ENCODE measurements around the gene YY1.

DNA sequence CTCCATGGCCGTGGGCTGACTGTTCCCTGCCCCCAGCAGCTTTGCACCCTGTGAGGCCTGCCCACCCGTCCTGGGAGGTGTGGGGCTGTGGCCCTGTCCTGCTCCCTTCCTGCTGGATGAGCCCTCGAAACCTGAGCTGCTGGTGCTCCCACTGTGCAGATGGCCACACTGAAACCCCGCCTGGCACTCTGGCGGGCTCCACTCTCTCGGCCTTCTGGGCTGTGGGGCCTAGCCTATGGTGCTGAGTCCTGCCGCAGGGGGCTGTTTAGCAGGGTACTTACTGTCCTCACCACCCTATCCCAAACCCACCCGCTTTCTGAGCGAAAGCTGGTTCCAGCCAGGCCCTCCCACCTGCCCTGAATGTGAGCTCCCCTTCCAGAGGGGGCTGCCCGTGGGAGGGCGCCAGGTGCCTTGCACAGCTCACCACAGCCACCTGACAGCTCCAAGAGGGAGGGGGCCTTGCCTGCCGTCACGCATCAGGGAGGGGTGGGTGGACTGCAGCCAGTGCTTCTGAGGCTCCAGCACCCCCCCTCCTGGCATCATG is 91.5 kb downstream of the YY1 start:
- TF ChIP-seq, protein P1, sequence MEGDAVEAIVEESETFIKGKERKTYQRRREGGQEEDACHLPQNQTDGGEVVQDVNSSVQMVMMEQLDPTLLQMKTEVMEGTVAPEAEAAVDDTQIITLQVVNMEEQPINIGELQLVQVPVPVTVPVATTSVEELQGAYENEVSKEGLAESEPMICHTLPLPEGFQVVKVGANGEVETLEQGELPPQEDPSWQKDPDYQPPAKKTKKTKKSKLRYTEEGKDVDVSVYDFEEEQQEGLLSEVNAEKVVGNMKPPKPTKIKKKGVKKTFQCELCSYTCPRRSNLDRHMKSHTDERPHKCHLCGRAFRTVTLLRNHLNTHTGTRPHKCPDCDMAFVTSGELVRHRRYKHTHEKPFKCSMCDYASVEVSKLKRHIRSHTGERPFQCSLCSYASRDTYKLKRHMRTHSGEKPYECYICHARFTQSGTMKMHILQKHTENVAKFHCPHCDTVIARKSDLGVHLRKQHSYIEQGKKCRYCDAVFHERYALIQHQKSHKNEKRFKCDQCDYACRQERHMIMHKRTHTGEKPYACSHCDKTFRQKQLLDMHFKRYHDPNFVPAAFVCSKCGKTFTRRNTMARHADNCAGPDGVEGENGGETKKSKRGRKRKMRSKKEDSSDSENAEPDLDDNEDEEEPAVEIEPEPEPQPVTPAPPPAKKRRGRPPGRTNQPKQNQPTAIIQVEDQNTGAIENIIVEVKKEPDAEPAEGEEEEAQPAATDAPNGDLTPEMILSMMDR (IDR thresholded peaks at IDR 0.05), result no peak
- TF ChIP-seq EP300 (IDR thresholded peaks at IDR 0.05) (no peak), POLR2AphosphoS5 (IDR thresholded peaks at IDR 0.05) (no peak)

Measured in sigmoid colon (tissue), 4 donors.